ENCODE measurements around the gene CYP46A1.

Gene CYP46A1

DNA sequence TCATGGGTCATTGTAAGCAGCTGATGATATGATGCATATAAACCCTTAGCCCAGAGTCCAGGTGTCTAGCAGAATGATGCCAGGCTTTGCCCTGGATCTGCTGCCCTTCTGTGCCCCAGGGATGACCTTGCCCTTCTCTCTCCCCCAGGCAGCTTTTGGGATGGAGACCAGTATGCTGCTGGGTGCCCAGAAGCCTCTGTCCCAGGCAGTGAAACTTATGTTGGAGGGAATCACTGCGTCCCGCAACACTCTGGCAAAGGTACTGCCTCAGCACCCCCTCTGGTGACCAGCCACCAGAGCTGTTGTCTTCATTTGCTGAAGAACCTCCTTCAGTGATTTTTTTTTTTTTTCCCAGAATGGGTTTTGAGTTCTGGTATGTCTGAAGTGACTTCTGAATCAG lies 23.3 kb downstream of the CYP46A1 start:
- no peak for DNase-seq (ENCODE audit: extremely low read depth in 1 of 2, low read depth in 1 of 2)

DNA sequence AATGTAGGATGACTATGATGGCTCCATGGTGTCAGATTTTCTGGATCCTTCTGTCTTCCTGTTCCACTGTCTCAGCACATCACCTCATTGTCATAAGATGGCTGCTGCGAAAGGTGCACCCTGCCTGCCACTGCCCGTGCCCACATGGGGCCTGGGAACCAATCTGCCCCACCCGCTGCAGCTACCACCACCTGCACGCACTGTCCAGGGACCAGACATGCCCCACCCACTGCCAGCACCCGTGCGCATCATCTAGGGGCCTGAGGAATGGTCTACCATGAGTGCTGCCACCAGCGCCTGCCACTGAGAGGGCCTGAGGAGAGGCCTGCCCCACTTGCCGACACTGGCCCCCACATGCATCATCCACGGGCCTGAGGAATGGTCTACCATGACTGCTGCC lies 23.8 kb downstream of the CYP46A1 start:
- DNase-seq (ENCODE audit: extremely low read depth in 1 of 2, low read depth in 1 of 2) = no peak

DNA sequence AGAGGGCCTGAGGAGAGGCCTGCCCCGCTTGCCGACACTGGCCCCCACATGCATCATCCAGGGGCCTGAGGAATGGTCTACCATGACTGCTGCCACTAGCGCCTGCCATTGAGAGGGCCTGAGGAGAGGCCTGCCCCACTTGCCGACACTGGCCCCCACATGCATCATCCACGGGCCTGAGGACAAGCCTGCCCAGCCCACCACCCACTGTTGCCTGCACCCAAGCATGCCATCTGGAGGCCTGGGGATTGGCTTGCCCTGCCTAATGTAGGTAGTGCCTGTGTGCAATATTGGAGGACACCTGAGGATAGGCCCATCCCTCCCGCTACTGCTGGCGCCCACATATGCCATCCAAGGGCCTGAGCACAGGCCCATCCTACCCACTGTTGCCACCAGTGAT lies 24.4 kb downstream of the CYP46A1 start:
- no peak for DNase-seq (ENCODE audit: extremely low read depth in 1 of 2, low read depth in 1 of 2)

DNA sequence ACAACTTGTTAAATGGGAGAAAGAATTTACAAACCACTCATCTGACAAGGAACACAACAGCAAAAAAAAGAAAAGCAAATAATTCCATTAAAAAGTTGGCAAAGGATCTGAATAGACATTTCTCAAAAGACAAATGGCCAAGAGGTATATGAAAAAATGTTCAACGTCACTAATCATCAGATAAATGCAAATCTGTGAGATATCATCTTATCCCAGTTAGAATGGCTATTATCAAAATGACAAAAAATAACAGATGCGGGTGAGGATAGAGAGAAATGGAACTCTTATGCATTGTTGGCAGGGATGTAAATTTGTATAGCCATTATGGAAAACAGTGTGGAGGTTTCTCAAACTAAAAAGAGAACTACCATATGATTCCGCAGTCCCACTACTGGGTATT lies 29.9 kb downstream of the CYP46A1 start:
- no peak for DNase-seq (ENCODE audit: extremely low read depth in 1 of 2, low read depth in 1 of 2)

DNA sequence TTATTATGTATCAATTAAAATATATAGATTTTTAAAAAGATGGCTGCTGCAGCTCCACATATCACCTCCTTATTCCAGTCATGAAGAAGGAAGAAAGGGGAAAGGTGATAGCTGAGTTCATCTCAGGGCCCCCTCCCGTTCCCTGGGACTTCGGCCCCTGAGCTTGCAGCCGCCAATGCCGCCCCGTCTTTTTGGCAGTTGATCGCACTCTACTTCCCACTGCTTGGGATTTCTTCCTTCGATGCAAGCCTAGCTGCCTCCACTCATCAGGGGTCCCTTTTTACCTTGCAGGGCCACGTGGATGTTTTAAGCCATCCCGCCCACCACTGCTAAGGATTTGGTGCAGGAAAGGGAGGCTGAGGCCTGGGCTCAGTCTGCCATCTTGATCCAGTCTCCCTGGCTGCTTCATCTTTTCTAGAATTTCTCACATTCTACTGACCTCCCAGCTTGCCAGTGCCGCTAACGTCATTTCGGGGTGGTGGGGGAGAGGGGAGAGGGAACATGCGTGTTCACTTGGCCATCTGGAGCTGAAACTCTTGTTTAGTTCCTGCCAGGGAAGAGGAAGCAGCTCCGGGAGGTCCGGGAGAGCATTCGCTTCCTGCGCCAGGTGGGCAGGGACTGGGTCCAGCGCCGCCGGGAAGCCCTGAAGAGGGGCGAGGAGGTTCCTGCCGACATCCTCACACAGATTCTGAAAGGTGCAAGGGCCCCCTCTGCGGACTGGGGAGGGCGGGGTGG lies 31.3 kb downstream of the CYP46A1 start:
- DNase-seq (ENCODE audit: extremely low read depth in 1 of 2, low read depth in 1 of 2) = no peak

DNA sequence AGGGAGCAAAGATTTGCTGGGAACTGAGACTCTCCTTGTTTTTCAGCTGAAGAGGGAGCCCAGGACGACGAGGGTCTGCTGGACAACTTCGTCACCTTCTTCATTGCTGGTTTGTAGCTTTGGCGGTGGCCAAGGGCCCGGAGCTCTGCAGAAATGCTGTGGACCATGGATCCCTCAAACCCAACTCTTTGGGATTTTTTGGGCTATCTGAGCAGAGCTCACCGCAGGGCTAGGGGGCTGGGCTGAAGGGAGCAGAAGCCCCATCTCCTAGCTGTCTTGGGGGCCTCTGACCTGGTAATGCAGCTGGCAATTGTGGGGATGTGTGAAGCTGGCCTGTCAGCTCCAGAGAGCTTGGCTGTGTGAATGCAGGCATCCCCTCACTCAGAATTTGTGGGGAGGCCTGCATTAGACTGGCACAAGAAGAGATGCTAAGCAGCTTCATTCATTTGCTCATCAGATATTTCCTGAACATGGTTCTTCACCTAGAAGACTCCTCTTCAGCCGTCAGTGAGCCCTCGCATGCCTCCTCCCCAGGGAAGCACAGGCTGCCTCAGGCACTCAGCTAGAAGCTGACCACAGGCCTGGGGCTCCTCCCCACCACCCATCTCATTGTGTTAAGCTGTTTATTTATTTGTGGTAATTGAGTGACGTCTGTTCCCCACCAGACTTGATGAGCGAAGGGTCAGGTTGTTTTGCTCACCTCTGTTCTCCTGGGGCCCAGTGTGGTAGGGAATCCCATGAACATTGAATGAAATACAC lies 32.2 kb downstream of the CYP46A1 start:
- no peak for DNase-seq (ENCODE audit: extremely low read depth in 1 of 2, low read depth in 1 of 2)

DNA sequence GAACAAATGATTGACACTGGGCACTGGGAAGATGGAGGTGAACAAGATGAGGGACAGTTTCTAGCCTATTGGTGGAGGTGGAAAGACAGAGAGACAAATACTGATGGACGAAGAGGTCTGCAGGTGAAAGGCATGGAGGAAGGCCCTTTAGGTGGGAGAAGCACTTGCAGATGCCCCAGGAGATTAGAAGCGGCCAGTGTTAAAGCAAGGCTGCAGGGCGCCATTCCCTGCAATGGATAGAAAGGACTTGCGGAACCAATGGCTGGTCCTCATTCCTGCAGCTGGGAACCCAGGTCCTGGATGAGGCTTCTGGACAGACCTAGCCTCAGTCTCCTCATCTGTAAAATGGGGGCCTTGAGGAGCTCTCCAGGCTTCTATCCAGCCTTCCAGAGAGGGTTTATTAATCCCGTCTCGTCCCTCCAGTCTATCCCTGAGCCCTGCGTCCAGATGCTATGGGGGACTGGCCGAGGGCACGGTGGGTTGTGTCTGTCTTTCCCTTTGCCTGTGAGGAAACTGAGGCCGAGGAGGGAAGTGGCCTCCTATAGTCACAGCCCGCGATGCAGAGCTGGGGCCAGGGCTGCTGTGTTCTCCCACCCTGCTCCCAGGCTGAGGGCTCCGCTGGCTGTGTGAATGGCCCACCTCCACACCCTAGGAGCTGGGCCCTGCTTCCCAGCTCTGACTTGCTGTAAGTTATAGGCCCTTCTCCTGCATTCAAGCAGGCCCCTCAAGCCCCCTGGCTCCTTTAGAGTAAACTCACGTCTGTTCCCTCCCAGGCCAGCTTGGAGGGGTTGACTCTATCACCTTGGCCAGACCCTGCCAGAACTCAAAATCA lies 33.0 kb downstream of the CYP46A1 start:
- no peak for DNase-seq (ENCODE audit: extremely low read depth in 1 of 2, low read depth in 1 of 2)

DNA sequence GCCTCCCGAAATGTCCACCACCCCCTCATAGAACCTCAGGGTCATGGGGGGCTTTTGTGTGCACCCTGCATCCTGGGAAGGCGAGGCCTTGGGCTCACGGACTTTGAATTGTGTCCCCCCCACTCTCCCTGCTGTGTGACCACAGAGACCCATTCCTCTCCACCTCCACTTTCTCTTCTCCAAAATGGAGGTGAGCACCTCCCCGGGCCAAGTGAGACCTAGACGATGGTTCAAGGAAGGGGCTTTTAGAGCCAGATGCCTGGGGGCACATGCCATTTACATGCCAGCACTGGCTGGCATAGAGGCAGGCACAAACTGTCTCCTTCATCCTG lies 33.5 kb downstream of the CYP46A1 start:
- no peak for DNase-seq (ENCODE audit: extremely low read depth in 1 of 2, low read depth in 1 of 2)

DNA sequence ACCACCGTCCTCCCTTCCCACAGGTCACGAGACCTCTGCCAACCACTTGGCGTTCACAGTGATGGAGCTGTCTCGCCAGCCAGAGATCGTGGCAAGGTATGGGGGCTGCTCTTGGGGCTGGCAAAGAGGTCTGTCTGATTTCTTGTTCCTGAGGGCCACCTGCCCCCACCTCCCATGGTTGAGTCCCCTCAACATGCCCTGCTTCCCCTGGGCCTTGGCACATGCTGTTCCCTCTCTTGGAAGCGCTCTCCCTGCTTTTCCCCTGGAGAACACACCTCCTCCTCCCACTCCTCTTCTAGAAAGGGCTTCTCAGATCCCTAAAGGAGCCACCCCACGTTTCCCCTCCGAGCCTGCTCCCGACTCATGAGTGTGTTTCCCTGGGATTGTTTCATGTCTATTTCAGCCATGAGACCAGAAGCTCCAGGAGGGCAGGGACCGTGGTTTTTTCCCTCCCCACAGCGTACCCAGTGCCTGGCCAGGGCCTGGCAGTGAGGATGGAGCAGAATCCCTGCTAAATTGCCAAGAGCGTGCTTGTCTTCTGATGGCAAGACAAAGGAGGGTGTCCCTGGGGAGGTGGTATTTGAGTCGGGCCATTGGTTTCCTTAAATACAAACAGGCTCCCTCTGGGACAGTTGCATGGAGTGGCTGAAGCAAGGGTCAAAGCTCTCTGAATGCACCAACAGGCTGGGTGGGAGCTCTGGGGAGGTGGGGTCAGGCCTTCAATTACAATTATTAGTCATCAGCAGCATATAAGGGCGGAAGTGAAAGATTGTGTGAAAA lies 34.1 kb downstream of the CYP46A1 start:
- DNase-seq (ENCODE audit: extremely low read depth in 1 of 2, low read depth in 1 of 2) = no peak

DNA sequence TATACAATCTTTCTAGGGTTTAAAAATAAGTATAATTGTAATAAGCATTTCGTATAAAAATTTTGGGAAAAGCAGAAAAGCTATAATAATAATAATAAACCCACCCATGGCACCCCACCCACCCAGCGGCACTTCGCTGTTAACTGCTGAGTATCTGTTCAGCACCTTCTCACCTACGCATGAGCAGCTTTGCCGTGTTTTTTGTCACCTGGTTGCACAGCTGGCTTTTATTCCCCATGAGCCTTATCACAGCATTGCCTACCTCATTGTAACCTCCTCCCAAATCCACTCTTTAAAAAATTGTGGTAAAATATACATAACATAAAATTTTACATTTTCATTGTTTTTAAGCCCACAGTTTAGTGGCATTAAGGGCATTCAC lies 34.7 kb downstream of the CYP46A1 start:
- DNase-seq (ENCODE audit: extremely low read depth in 1 of 2, low read depth in 1 of 2) = no peak

DNA sequence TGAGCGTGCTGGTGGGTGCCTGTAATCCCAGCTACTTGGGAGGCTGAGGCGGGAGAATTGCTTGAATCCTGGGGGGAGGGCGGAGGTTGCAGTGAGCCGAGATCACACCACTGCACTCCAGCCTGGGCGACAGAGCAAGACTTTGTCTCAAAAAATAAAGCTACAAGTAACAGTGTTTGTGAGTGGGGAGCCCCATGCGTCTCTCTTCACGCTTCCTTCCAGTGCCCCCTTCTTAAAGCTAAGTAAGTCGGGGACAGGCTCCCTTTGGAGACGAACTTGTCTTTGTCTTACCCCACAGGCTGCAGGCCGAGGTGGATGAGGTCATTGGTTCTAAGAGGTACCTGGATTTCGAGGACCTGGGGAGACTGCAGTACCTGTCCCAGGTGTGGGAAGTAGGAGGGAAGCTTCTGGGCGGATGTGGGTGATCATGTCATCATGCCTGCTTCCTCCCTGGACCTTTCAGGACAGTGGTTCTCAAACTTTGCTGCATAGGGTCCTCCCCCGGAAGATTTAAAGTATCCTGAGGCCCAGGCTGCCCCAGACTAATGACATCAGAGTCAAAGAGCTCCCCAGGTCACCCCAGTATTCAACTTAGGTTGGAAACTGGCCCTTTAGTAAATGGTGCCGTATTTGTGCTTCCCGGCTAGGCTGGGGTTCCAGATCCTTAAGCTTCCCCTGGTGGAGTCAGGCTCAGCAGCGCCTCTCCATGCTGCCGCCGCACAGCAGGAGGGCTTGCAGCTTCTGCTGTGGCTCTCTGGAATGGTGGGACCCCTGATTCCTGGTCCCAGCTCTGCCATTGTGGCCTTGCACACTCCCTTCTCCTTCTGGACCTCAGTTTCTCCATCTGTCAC lies 37.1 kb downstream of the CYP46A1 start:
- DNase-seq (ENCODE audit: extremely low read depth in 1 of 2, low read depth in 1 of 2) = no peak

DNA sequence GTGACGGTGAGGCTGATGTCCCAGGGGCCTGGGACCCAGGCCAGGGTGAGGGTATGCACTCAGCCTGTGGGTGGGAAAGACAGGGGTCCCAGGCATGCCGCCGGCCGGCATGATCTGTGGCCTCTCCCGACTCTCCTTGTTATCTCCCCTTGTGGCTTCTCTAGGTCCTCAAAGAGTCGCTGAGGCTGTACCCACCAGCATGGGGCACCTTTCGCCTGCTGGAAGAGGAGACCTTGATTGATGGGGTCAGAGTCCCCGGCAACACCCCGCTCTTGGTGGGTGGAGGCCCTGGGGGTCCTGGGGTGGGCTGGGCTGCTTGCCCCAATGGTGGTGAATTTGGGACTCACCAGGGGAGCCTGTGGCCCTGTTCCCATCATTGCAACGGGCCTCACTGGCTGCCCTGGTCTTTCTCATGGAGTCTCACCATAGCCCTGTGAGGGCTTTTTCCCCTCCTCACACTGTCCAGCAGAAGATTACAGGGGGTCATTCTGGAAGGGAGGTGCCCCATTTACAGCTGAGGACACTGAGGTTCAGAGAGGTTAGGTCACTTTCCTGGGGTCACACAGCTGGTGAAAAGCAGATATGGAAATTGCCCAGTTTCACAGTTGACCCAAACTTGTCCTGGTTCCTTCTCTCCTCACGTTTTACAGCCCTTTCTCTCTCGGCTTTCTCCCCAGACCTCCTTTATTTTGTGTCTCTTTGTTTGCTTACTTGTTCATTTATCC lies 37.9 kb downstream of the CYP46A1 start:
- no peak for DNase-seq (ENCODE audit: extremely low read depth in 1 of 2, low read depth in 1 of 2)

DNA sequence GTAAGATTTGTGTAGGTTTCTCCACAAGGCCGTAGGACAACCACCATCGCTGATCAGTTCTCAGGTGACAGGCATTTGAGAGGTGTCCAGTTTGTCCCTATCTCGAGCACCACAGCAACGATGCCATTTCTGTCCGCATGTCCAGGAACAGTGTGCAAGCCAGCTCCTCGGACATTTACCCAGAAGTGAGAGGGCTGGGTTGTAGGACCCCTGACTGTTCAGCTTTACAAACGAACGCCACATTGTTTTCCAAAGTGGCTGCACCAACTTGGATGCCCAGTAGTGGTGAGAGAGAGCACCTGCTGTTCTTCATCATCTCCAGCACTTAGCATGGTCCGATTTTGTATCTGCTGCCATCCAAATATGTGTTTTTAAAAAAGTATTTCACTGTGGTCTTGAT lies 38.6 kb downstream of the CYP46A1 start:
- DNase-seq (ENCODE audit: extremely low read depth in 1 of 2, low read depth in 1 of 2) = no peak

DNA sequence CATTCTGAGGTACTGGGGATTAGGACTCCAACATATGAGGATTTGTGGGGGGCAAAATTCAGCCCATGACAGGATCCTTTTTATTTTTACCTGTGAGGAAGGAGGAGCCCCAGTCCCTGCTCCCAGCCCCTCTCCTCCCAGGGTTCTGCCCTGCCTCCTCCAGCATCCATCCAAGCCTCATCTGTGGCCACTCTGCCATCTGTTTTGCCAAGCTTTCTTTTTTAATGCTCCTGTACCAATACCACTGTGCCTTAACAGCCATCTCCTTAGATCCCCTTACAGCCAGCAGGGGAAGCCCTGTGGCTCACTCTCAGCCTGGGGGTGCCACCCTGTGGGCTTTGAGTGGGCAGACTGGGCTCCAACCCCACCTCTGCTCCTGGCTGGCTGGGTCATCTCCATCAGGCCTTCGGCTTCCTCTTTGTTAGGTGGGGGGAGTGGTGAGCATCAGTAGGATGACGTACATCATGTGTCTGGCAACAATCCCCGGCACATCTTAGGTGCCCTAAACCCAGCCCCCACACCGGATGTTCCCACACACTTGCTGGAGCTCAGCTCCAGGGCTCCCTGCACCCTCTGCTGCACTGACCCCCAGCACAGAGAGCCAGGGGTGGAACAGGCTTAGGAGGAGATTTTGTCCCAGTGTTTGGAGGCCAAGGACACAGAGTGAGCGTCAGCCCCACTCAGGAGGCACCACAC lies 40.2 kb downstream of the CYP46A1 start:
- no peak for DNase-seq (ENCODE audit: extremely low read depth in 1 of 2, low read depth in 1 of 2)

DNA sequence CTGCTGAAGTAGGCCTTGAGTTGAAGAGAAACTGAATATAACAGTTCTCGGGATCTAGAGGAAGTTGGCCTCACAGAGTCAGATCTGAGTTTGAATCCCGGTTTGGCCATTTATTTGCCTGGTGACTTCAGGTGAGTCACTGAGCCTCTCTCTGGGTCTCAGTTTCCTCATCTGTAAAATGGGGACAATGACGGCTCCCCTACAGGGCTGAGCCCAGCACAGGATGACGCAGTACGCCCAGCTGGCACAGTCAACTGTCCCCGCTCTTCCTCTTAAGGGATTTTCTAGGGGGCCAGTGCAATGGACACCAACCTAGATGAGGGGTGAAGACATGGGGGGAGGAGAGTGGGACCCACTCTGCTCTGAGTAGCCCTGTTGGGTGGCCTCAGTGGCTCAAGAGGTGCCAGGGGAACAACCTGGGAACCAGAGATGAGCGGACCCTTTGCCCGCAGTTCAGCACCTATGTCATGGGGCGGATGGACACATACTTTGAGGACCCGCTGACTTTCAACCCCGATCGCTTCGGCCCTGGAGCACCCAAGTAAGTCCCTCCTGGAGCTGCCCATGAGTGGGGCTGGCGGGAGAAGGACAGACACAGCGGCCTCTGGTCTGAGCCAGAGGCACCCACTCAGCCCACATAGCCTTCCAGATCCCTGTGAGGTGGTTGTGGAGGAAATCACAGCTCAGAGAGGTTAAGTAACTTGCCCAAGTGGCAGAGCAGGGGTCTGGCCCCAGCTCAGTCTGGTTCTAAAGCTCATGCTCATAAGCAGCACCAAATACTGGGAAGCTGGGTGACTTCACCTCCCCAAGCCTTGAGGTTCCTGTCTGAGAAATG lies 41.1 kb downstream of the CYP46A1 start:
- DNase-seq (ENCODE audit: extremely low read depth in 1 of 2, low read depth in 1 of 2) = no peak

DNA sequence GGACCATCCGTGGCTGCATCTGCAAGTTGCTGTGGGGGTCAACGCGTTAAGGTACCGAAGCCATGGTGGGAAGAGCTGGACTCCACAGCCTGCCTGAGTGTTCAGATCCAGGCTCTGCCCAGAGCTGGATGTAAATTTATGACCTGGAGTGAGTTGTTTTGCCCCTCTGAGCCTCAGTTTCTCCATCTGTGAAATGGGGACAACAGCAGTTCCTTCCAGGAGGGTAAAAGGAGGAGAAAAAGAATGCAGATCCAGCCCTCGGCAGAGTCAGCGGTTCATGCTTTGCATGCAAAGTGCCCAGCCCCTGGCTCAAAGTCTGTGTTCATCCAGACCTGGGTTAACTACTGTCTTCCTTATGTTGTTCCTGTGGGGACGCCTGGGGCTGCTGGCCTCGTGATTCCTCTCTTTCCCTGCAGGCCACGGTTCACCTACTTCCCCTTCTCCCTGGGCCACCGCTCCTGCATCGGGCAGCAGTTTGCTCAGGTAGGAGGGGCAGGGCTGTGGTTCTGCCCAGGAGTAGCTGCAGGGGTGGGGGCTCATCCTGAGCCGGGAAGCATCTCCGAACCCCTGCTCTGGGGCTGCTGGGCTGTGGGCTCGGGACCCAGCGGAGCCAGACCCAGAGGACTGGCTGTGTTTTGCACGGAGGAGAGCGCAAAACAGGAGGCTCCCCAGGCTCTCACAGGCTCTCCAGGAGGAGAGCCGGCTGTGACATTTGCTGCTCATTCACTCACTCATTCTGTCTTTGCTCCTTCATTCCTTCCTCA lies 41.9 kb downstream of the CYP46A1 start:
- DNase-seq (ENCODE audit: extremely low read depth in 1 of 2, low read depth in 1 of 2) = no peak

DNA sequence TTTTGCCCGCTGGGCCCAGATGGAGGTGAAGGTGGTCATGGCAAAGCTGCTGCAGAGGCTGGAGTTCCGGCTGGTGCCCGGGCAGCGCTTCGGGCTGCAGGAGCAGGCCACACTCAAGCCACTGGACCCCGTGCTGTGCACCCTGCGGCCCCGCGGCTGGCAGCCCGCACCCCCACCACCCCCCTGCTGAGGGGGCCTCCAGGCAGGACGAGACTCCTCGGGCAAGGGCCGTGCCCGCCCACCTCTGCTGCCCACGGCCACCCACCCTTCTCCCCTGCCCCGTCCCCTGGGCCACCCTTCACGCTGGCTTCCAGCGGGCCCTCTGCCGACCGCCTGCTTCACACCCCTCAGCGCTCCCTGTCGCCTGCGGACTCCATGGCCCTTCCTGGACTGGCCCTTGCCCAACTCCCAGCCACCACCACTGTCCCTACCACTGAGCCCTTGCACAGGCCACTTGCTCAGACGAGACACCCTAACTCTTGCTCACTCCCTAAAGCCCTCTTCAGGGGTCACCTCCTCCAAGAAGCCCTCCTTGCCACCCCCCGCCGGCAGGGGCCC lies 42.5 kb downstream of the CYP46A1 start:
- DNase-seq (ENCODE audit: extremely low read depth in 1 of 2, low read depth in 1 of 2) = no peak
